Measurements from ENCODE around the gene ESPNL. TPM values are rescaled to one million over a fixed set of nuclear protein-coding genes. Genes with fewer than 3 reads are reported as not detected.

The ESPNL gene
- total RNA-seq, 2 donors from 2014 or later: 0.35 TPM; not detected in 1

DNA sequence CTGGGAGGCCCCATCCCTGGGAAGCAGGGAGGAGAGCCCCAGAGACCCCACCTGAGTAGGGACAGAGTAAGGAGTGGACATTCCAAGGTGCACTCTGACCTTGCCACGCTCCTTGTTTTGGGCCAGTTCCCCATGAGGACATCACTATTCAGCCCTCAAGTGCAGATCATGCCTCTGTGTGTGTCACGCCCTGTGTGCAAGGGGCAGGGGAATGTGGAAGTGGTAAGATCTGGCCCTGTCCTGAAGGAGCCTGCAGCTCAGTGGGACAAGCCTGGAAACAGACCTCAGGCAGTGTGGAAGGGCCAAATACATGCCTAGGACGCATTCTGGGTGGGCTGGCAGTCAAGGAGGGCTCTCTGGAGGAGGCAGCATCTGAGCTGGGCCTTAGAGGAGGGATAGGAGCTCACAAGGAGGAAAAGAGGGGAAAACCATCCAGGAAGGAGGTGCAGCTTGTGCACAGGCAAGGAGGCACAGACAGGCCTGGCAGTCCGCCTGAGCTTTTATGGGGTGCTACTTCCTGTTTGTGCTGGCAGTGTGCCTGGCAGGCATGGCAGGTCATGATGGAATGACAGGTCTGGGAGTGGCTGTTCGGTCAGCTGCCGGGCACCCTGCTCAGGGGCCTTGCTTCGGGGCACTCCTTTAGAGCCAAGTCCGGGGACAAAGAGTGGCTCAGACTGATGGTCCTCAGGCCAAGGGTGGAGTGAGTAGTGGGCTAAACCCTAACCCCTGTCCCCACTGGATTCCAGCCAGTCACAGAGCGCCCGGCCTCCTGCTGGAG, 41.6 kb downstream of the ESPNL start:
- no peaks in the 10 kb centered on the region for H3K27me3 ChIP-seq (replicated peaks; ENCODE audit: insufficient read depth)
- peak overlapping the region; percentile 12 for H3K4me3 ChIP-seq
- H3K36me3 ChIP-seq: no peaks in the 10 kb centered on the region
- H3K27ac ChIP-seq: peak overlapping the region in 1 of 2 donors; percentile 22
- no peak for DNase-seq (ENCODE audit: low spot score)
- no peaks in the 10 kb centered on the region for H3K9me3 ChIP-seq
- TF ChIP-seq, protein P1, sequence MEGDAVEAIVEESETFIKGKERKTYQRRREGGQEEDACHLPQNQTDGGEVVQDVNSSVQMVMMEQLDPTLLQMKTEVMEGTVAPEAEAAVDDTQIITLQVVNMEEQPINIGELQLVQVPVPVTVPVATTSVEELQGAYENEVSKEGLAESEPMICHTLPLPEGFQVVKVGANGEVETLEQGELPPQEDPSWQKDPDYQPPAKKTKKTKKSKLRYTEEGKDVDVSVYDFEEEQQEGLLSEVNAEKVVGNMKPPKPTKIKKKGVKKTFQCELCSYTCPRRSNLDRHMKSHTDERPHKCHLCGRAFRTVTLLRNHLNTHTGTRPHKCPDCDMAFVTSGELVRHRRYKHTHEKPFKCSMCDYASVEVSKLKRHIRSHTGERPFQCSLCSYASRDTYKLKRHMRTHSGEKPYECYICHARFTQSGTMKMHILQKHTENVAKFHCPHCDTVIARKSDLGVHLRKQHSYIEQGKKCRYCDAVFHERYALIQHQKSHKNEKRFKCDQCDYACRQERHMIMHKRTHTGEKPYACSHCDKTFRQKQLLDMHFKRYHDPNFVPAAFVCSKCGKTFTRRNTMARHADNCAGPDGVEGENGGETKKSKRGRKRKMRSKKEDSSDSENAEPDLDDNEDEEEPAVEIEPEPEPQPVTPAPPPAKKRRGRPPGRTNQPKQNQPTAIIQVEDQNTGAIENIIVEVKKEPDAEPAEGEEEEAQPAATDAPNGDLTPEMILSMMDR (IDR thresholded peaks at IDR 0.05): no peak
- ATAC-seq (ENCODE audit: insufficient number of reproducible peaks, low FRiP score, low read depth): no peak
- H3K4me1 ChIP-seq (ENCODE audit: control insufficient read depth in 1 of 2, low read depth in 2 of 2): peaks cover 30 to 65% of the 10 kb centered on the region in 2 donors

DNA sequence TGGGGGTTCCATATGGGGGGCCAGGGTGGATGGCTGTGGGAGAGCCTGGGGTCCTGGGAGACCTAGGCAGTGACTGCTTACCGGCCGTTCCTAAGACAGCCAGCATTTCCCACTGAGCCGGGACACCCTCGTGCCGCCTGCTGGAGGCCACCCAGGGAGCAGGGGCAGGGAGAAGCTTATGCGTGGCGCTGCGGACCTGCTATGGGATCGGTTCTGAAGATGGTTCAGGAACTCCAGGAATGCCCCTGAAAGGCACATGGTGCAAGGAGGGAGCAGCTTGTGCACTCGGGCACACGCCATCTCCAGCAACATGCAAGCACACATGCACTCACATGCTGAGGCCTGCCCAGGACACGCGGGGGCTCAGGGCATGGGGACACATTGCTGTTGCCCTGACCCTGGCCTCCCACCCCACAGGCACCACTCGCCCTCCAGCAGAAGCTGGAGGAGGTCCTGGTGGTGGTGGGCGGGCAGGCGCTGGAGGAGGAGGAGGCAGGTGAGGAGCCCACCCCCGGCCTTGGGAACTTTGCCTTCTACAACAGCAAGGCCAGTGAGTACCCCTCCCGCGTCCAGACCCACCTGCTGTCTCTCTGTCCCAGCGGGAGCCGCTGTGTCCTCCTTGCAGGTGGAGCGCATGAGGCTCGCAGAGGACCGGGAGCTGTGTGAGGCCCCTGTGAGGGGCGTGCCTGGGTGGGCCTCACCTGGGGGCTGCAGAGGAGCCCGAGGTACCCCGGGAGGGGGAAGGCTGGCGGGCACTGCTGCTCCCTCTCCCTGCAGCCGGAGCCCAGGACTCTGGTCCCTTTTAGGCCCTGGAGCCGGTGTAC, 42.5 kb downstream of the ESPNL start:
- DNase-seq (ENCODE audit: low spot score): no peak
- Histone ChIP-seq H3K27ac (peak overlapping the region; percentile 44 to 69), H3K4me1 (ENCODE audit: control insufficient read depth in 1 of 2, low read depth in 2 of 2) (peaks cover 29 to 64% of the 10 kb centered on the region in 2 donors), H3K36me3 (no peaks in the 10 kb centered on the region), H3K9me3 (no peaks in the 10 kb centered on the region), H3K4me3 (peak overlapping the region; percentile 54), H3K27me3 (replicated peaks; ENCODE audit: insufficient read depth) (no peaks in the 10 kb centered on the region)
- ATAC-seq (ENCODE audit: insufficient number of reproducible peaks, low FRiP score, low read depth): no peak
- TF ChIP-seq, protein P1 (IDR thresholded peaks at IDR 0.05): no peak

DNA sequence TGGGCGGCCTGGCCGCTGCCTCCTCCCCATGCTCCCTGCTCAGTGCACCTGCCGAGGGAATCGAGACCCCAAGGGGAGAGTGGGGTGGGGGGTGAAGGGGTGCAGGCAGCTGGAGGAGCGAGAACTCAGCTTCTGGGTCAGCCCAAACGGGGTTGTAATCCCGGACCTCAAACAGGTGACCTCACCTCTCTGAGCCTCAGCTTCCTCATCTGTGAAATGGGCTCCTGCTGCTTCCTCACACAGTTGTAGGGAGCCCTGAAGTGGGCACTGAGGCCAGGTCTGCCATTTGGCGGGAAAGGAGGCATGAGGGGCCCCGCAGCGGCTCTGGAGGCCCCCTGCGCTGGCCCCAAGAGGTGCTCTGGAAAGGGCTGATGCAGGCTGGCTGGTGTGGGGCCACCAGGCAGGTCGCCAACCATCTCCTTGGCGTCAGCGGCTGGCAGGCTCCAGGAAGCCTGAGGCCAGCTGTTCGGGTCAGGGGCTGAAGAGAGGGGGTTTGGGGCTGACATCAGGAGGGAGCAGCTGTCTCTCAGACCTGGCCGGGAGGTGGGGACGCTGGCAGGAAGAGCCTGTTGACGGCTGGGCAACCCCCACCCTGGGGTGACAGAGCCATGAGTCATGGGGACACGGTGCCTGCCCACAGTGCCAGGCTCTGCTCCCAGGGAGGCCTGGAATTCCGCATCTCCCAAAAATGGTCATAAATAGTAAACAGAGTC, 43.3 kb downstream of the ESPNL start:
- H3K36me3 ChIP-seq: no peaks in the 10 kb centered on the region
- TF ChIP-seq, protein P1 (IDR thresholded peaks at IDR 0.05): no peak
- peak overlapping the region; percentile 44 to 69 for H3K27ac ChIP-seq
- H3K27me3 ChIP-seq (replicated peaks; ENCODE audit: insufficient read depth): no peaks in the 10 kb centered on the region
- H3K9me3 ChIP-seq: no peaks in the 10 kb centered on the region
- peaks cover 21 to 56% of the 10 kb centered on the region in 2 donors for H3K4me1 ChIP-seq (ENCODE audit: control insufficient read depth in 1 of 2, low read depth in 2 of 2)
- DNase-seq (ENCODE audit: low spot score) (no peak), ATAC-seq (ENCODE audit: insufficient number of reproducible peaks, low FRiP score, low read depth) (no peak)
- peak overlapping the region; percentile 54 for H3K4me3 ChIP-seq

DNA sequence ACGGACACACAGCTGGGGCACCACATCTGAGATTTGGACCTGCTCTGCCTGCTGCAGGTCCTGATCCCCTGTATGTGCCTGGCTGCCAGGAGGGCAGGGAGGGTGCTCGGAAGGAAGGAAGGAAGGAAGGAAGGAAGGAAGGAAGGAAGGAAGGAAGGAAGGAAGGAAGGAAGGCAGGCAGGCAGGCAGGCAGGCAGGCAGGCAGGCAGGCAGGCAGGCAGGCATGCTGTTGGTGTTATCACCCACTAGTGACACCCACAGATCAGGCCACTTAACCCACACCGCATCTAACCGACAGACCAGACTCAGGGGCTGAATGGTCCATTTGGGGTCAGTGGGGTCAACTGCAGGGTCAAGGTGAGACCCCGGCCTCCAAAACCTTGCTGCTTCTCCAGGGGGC, 44.1 kb downstream of the ESPNL start:
- no peak for DNase-seq (ENCODE audit: low spot score)
- Histone ChIP-seq H3K27me3 (replicated peaks; ENCODE audit: insufficient read depth) (no peaks in the 10 kb centered on the region), H3K36me3 (no peaks in the 10 kb centered on the region), H3K4me1 (ENCODE audit: control insufficient read depth in 1 of 2, low read depth in 2 of 2) (peaks cover 20 to 47% of the 10 kb centered on the region in 2 donors), H3K27ac (peak overlapping the region; percentile 44 to 69), H3K9me3 (no peaks in the 10 kb centered on the region), H3K4me3 (no peak overlapping the region)
- TF ChIP-seq, protein P1 (IDR thresholded peaks at IDR 0.05): no peak
- ATAC-seq (ENCODE audit: insufficient number of reproducible peaks, low FRiP score, low read depth): no peak
